Activated CD4-positive, alpha-beta T cell treated with anti-CD3 and anti-CD28 coated beads, Interleukin-2, amount 50 U/mL, for 1 hour (primary cell): Measurements from ENCODE around the gene STXBP6.

Experiments used
- DNase-seq: peaks from one replicate; pipeline ENCODE4 v3.0.0-alpha.2; 2020

The STXBP6 gene

DNA sequence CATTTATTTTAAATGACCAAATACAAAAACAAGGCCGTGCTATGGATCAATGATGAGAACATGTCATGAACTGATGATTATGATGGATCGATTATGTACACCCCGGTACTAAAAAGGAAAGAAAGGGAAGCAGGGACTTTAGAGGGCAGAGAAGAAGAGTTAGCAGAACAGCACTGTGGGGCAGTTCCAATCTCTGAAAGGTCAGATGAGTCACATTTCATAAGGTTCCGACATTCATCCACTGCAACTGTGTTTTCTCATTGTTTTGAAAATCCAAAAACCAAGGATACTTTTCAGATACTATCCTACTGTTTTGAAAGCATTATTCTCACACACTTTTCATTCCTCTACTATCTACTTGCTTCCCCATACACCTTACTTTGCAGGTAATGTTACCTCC, 169.3 kb downstream of the STXBP6 start:
- no peak for DNase-seq

DNA sequence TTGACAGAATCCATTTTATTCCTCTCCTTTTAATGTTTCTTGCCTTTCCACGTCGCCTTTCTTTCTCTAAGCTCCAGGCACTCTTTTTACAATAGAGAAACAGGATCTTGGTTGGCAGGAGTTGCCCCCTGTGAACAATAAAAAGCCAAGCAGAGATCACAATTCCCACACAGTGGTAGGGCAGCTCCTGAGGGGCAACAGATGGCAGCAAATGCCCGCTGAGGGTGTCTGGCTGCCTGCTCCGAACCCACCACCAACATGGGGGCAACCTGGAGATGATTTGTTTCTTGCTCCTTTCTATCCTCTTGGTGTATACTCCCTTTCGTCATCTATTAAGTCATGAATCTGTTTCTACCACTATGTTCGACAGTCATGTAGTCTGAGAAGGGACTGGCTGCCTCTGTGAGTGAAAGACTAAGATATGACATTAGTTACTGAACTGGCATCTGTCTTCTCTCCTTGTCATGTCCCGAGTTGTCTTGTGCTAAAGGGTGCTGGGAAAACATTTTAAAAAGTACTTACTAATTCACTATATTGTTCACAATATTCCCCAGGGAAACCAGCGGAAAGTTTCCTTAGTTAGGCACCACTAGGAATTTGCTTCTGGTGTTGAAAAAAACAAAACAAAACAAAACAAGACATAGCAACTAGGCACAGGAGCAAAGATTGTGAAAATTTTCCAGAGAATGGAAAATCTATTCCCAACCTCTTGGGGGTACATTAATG, 170.1 kb downstream of the STXBP6 start:
- no peak for DNase-seq

DNA sequence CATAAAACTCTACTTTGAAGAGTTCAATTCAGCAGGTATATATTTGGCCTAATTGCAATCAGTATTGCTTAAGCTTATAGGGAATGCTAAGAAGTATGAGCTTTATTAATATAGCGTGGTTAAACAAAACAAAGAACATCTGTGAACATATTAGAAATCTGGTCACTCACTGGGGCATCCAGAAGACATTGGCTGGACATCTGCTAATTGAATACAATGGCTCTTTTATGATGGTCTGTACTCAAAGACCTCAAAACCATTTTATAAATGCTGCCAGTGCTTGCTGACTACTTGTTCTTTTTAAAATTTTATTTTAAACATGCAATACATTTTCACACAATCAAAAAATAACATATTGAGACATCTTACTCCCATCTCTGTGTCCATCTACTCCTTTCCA, 173.0 kb downstream of the STXBP6 start:
- DNase-seq = no peak

DNA sequence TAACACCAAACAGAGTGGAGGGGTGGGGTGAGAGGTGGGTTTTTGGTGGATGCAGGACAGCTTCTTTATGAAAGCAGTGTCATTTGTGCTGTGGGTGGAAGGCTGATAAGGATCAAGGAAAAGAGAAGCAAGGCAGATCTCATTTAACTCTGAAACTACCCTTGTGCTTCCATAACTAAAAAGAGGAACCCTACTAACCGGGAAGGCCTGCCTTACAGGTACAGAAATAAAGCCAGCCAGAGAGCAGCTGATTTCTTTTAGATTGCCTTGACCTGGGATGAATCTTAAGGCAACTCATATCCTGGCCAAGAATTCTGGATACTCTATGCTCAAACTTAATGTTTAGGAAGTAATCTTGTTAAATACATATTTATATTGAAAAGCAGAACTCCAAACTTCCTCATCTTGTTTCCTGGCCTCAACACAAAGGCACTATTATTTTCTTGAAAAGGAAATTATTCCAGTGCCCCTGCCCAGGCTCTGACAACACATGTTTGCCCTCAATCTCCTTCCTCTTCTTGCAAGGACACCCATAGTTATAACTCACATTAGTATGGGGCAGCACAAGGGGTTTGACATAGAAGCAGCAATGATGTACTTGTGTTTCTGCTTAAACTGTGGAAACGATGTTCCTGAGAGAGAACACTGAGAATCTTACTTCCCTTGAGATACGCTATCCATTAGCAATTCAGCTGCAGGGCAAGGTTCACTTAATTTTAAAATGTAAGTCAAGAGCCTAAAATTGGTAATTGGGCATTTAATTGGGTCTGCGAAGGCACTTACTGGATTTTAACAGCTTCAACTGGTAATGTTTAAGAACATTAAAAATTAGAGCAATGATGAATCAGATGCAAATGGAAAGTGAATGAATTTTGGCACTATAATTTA, 173.7 kb downstream of the STXBP6 start:
- DNase-seq = no peak

DNA sequence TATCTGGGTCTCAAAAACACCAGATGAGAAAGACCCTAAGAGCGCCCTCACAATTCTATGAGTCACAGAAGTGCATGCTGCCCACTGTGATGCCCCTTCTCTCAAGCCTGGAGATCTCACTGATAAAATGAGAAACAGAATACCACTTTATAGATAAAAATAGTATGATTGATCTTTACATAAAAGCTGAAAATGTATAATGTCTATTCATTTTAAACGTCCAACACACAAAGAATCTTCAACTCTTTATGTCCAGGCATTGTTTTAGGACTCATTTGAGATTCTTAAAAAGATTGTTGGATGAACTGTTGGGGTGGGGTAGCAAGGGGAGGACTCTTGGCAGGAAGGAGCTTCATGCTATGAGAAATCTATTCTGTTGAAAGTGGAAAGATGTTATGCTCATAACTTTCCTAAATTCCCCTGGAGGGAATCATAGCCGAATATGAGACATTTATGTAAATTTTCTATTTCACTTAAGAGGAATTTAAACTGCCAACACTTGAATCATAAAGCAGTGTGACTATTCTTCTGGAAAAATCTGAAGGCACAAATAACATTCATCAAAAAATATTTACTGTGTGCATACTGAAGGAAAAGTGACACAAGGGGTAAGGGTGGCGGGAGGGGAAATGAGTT, 174.6 kb downstream of the STXBP6 start:
- DNase-seq = no peak

DNA sequence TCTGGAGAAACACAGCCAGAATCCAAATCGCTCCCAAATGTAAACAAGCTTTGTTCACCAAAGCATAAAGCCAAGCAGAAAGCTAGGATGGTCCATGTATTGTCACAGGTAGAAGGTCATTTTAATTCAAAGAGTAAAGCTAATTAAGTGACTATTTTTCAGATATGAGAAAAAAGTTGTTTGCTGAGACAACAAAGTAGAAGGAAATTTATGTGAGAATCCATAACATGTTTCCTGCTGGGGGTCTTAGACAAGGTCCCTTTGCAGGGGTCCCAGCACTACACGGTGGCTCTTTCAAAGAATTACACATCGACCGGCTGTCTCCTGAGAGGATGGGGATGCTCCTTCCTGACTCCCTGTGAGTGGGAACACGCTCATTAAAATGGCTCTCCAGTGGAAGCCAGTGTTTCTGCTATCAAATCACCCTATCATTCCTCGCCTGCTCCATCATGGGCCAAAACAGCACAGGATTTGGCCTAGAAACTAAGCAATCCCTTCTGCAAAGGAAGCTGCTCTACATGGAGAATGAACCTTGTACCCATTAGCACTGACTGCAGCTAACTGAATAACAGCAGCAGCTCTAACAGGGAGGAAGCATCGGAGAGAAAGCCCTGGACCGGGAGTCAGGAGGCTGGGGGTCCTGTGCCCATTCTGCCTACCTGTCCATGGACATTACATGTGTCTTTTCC, 175.3 kb downstream of the STXBP6 start:
- DNase-seq = no peak

DNA sequence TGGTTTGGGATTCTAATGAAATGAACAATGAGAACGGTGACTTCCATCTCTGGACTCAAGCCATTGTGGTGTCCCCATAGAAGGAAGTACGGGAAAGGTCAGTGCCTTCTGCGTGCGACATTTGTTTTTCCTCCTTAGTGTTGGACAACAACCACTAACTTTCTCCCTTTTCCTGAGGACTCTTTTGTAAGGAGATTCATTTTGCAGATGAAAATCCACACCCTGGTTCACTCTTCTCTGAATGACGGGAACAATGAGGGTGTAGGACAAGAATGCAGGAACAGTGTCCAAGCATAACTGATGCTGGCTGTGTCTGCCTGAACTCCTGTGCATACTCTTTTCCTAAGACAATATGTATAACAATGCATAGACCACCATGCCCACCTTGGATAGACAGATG, 176.4 kb downstream of the STXBP6 start:
- no peak for DNase-seq

DNA sequence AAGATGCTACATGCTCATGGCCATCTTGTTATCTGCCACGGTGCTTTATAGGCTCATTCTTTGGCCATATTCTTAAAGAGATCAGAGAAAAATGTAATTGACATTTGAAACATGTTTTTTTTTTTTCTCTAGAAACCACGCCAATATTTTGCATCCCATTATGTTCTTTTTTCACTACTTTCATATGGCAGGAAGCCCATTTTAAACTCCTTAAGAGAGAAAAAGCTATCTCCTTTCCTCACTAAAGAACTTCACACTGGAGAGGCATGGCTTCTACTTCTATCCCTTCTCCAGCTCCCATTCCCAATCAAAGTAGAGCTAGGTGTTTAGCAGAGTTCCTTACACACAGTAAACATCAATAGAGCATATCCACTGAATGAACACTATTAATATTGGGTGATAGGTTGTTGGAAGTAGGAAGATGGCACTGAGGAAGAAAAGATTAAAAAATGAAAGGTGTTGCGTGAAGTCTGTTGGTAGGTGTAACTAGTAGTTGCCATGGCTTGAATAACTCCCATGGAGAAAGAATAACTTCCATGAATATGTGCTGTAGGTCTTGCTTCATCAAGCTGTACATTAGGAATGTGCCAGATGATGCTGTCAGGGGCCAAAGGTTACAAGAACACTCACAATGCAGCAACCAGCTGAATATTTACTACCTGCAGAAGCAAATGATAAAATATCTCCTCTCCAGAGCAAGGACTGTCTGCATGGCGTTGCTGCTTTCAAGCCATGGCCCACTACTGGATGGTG, 178.8 kb downstream of the STXBP6 start:
- no peak for DNase-seq

DNA sequence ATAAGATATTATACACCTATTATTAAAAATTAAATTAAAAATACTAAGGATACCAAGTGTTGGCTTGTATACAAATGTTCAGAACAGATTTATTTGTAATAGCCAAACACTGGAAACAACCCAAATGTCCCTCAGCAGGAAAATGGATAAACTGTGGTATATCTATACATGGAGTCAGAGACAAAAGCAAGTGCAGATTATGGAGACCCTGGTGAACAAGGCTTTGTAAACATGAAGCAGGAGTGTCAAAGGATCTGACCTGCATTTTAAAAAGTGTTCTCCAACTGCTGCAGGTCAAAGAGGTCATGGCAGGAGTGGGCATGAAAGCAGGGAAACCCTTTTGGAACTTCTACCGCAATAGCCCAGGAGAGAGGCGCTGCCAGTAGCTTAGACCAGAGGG, 181.6 kb downstream of the STXBP6 start:
- no peak for DNase-seq

DNA sequence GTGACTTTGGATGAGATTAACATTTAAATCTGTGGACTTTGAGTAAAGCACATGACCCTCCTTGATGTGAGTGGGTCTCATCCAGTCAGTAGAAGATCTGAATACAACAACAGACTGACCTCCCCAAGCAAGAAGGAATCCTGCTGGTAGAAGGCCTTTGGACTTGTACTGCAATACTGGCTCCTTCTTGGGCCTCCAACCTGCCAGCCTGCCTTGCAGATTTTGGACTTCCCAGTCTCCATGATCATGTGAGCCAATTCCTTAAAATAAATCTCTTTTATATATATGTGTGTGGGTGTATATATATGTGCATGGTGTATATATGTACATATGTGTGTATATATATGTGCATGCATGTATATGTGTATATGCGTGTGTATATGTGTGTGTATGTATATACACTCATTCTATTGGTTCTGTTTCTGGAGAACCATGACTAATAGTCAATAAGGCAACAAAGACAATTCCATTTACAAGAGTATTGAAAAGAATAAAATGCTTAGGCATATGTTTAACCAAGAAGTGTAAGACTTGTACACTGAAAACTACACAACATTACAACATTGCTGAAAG, 183.8 kb downstream of the STXBP6 start:
- no peak for DNase-seq

DNA sequence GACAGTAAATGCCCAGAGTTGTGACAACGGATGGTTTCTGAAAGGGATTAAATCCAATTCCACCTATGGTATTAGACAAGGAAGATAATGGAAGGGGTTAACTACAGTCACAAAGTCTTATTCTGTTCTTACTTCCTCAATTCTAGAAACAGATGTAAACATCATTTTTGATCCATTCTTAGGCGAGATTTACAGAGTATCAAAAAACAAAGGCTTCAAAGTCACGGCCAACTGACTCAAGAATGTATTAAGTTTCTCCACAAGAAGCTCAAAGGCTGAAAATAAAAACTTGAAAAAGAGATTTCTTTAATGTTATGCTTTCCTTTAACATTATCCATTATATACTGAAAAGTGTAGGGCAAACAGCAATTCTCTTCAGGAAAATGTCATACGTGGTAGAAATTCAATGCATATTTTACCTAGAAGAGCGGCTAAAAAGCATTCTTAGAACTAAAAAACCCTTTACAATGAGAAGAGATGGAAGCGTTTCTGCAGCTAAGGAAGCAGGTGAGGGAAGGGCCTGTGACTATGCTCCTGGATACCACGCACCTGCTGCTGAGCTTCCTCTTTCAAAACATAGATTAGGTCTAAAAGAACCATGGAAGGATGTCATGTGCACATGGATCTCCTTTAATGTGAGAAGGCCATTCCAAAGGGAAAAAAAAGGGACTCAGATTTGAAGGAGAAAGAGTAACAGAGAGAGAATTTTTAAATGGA, 185.8 kb downstream of the STXBP6 start:
- no peak for DNase-seq

DNA sequence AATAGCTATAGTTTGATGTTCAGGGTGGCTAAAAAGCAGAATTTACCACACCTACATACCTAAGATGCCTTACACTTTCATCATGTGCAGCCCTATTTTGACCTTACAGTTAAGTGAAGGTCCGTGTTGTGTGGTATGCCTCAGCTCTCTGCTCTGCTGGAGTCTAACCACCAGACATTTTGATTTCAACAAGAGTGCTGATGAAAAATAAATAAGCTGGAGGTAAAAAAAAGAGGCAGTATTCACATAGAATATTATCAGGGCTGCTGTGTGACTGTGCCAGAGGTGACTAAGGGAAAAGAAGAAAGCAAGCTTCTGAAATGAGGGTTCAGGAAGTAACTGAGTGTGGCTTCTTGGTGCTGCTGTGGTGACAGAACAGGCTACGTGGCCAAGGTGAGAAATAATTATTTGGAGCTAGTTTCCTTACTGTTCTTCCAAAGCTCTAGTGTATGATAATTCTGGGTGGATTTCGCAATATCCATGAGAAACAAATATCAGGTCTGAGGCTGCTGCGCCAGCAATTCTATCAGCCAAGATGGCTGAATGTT, 188.8 kb downstream of the STXBP6 start:
- no peak for DNase-seq

DNA sequence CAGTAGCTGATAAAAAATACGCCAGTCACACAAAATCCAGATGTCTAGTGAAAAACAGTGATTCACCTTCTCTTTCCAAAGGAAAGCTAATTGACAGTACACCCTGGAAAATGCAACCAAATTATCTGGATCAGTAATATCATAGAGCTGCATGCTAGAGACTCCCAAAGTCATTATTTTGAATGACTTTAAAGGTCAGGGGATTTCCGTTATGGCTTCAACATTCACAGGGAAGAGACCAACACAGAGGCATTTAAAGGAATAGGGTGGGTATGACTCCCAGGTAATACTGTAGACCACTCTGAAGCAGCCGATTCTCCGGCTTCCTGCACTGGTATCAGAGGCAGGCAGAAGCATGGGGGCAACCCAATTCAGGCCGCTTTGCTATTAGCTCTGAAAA, 190.4 kb downstream of the STXBP6 start:
- no peak for DNase-seq

DNA sequence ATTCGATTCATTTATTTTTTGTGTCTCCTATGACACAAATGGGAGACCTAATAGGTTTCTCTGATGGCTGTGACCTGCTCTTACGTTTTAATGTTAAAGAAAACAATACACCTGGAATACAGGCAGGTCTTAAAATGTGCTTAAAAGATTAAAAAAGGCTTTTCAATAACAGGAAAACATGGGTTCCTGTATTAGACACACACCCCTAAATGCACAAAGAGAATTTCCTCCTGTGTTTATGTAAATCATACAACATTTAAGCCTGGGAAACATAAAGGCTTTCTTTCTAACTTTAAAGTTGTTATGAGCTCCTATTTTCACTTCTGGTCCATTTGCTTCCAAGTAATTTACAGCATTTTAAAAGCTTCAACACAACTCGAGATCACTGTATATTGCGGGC, 191.3 kb downstream of the STXBP6 start:
- no peak for DNase-seq

DNA sequence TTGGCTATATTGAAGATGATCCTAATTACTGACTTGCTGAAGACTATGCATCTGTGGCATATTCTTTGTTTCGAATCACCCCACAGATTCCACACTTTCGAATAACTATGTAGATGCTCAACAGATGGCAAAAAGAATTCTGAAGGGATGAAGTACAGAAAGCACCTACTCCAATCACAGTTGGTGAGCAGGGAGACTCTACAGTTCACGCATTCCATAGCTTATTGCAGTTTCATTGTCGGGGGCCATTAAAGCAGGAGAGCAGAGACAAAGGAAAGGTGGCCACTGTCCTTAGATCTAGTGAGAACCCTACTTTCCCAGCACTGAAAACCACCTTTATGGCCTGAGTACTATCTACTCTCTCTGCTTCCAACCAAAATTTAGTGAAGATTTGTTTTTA, 191.9 kb downstream of the STXBP6 start:
- no peak for DNase-seq

DNA sequence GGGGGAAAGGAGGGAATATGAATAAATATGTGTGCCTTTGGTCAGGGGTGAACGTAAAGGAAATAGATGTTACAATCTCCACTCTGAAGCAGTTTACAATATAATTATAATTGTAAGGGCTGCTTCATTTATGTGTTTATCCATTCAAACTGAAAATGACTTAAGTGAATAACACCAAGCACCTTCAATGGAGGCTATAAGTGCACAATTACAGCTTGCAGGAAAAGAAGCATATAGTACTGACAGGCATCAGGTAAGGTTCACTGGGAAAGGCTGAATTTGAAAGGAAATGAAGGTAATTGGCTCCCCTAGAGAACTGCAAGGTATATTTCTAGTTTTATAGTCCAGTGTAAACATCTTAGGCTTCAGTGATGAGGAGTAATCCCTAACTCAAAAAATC, 192.7 kb downstream of the STXBP6 start:
- DNase-seq = no peak

DNA sequence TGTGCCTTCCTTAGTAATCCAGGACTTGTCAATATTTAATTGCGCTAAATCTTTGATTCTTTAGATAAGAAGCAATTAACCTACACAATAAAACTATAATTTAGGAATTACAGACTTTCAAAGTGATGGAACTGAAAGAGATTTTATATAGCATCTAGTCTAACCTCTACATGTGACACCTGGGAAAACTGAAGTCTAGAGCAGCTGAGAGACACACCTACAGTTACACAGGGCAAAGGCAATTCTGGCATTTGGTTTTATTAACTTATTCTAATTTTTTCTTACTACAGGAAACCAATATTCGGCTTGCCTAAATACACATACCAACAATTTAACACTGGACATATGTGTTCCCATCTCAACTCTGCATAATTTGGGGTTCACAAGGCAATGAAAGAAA, 196.5 kb downstream of the STXBP6 start:
- no peak for DNase-seq

DNA sequence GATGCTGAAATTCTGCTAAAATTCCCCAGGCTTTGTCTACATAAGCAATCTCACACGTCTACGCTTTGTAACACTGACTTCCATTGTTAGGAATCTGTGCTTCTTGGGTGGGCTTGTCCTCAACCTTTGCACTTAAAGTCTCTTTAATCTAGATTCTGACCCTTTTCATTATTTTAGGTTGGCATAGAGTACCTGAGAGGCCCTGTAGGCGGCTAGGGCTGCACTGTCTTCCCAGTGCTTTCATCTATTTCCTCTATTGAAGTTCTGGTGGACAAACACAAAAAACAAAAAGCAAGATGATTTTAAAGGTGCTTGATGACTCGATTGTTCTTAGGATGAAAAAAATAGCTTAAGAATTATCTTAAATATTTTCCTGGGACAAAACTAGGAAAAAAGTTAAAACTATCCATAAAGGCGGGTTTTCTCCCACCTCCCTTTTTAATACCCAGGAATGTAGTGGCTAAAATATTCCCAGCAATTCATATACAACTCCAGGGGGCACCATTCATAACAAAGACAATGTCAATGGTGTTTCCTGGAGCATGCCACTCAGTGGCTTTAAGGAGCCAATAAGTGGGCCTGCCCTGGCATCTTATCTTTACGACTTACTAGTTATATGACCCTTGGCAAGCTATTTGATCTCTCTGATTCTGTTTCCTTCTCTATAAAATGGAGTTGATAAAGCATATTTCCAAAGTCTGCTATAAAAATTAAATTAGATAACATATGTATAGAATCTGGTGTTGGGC, 197.5 kb downstream of the STXBP6 start:
- DNase-seq = no peak

DNA sequence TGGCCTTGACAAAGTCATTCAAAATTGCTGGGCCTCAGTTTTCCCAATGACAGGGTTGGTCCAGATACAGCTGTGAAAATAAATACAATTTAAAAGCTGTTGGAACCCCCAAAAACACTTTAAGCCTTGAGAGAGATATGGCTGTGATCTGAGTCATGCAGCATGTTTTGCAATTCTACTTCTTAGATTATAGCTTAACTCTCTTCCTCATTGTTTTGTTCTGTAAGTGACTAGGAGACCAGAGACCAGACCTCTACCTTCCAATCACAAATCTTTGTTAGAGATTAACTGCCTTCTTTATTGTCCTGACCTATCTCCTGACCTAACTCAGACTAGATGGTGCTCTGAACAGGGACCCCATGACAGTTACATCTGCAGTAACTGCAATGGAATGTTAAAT, 198.1 kb downstream of the STXBP6 start:
- no peak for DNase-seq

DNA sequence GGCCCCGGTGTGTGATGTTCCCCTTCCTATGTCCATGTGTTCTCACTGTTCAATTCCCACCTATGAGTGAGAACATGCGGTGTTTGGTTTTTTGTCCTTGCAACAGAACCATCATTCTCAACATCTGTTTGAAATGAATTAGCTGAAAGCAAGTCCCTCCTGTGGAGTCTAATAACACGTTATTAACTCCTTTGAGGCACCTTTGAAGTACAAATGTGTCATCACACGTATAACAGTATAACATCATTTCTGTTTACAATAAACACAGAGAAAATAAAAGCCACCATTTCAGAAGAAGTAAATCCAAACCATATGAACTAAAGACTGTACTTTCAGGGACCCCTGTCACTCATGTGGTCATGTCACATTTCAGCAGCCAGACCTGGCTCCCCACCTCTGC, 198.5 kb downstream of the STXBP6 start:
- DNase-seq = no peak
